ENCODE results near the gene MOB3C.
"Not testable (repeated sequence)": the region's sequence is repeated elsewhere in the genome, so short reads cannot be mapped to it uniquely, and the experiment has no call there.

Gene MOB3C

GRCh38 chr1:46656643-46657042, 40.0 kb upstream of the MOB3C start:
- in situ Hi-C loops (cut with HindIII; ENCODE audit: low pct_ligation_motif_present, low sequenced_read_pairs) = no loop called here
- H3K36me3 ChIP-seq (replicated peaks) = peaks cover 10% of the 10 kb centered on the region
- H3K4me3 ChIP-seq (ENCODE audit: low read depth, low read length) = no peak overlapping the region
- H3K27me3 ChIP-seq (replicated peaks) = no peaks in the 10 kb centered on the region
- no peak overlapping the region for H3K27ac ChIP-seq
- TF ChIP-seq, protein P1, sequence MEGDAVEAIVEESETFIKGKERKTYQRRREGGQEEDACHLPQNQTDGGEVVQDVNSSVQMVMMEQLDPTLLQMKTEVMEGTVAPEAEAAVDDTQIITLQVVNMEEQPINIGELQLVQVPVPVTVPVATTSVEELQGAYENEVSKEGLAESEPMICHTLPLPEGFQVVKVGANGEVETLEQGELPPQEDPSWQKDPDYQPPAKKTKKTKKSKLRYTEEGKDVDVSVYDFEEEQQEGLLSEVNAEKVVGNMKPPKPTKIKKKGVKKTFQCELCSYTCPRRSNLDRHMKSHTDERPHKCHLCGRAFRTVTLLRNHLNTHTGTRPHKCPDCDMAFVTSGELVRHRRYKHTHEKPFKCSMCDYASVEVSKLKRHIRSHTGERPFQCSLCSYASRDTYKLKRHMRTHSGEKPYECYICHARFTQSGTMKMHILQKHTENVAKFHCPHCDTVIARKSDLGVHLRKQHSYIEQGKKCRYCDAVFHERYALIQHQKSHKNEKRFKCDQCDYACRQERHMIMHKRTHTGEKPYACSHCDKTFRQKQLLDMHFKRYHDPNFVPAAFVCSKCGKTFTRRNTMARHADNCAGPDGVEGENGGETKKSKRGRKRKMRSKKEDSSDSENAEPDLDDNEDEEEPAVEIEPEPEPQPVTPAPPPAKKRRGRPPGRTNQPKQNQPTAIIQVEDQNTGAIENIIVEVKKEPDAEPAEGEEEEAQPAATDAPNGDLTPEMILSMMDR (IDR thresholded peaks at IDR 0.05; ENCODE audit: low read depth, low read length, missing control alignments) = no peak
- no peak for DNase-seq

DNA sequence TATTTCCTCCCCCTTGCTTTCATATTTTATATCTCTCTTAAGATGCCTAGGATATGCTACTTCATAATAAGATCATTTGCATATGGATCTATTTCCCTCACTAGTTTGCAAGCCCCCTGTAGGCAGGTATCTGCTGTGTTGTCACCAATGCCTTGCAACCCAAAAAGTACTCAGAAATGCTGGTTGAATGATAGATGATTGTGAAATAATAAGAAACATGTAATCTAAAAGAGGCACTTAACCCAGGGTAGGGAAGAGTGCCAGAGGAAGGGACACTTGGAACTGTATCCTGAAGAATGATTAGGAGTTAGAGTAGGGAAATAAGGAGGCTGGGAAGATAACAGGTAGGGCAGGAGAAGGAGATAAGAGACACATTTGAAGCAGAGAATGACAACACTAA, 39.2 kb upstream of the MOB3C start:
- Histone ChIP-seq H3K27me3 (replicated peaks) (no peaks in the 10 kb centered on the region), H3K27ac (no peak overlapping the region), H3K36me3 (replicated peaks) (peaks cover 10% of the 10 kb centered on the region), H3K4me3 (ENCODE audit: low read depth, low read length) (no peak overlapping the region)
- in situ Hi-C loops (cut with HindIII; ENCODE audit: low pct_ligation_motif_present, low sequenced_read_pairs) = no loop called here
- no peak for DNase-seq
- TF ChIP-seq, protein P1 (IDR thresholded peaks at IDR 0.05; ENCODE audit: low read depth, low read length, missing control alignments) = no peak

- H3K4me3 ChIP-seq (ENCODE audit: low read depth, low read length); DNase-seq; H3K27me3 ChIP-seq (replicated peaks); H3K27ac ChIP-seq; in situ Hi-C loops (cut with HindIII; ENCODE audit: low pct_ligation_motif_present, low sequenced_read_pairs): not testable (repeated sequence)
- peaks cover 12% of the 10 kb centered on the region for H3K36me3 ChIP-seq (replicated peaks)
These were observed 38.1 kb upstream of the MOB3C start for GRCh38 chr1:46654698-46655097.

DNA sequence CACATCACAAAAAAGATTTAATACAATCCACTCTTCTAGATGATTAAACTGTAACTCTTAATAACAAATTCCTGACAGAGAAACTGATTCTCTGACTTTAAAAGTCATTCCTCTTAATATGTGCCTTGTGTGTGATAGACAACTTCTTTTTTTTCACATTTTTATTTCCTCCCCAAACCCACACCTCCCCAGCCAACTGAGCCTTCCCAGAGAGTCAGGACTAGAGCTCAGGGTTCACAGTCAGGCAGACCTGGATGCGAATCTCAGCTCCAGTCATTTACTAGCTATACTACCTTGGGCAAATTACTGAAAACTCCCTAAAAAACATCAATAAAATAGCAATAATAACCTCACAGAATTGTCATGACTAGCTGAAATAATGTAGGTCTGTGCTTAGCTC, 37.4 kb upstream of the MOB3C start:
- no peak overlapping the region for H3K27ac ChIP-seq
- no peak overlapping the region for H3K4me3 ChIP-seq (ENCODE audit: low read depth, low read length)
- TF ChIP-seq, protein P1 (IDR thresholded peaks at IDR 0.05; ENCODE audit: low read depth, low read length, missing control alignments) = no peak
- H3K36me3 ChIP-seq (replicated peaks) = peaks cover 15% of the 10 kb centered on the region
- no peak for DNase-seq
- in situ Hi-C loops (cut with HindIII; ENCODE audit: low pct_ligation_motif_present, low sequenced_read_pairs) = no loop called here
- no peaks in the 10 kb centered on the region for H3K27me3 ChIP-seq (replicated peaks)

- DNase-seq = no peak
- in situ Hi-C loops (cut with HindIII; ENCODE audit: low pct_ligation_motif_present, low sequenced_read_pairs) = no loop called here
- H3K36me3 ChIP-seq (replicated peaks) = peaks cover 15% of the 10 kb centered on the region
- H3K27me3 ChIP-seq (replicated peaks) = no peaks in the 10 kb centered on the region
- TF ChIP-seq, protein P1 (IDR thresholded peaks at IDR 0.05; ENCODE audit: low read depth, low read length, missing control alignments) = no peak
- H3K4me3 ChIP-seq (ENCODE audit: low read depth, low read length) = no peak overlapping the region
- no peak overlapping the region for H3K27ac ChIP-seq
These were observed 36.9 kb upstream of the MOB3C start for GRCh38 chr1:46653405-46653958.

DNA sequence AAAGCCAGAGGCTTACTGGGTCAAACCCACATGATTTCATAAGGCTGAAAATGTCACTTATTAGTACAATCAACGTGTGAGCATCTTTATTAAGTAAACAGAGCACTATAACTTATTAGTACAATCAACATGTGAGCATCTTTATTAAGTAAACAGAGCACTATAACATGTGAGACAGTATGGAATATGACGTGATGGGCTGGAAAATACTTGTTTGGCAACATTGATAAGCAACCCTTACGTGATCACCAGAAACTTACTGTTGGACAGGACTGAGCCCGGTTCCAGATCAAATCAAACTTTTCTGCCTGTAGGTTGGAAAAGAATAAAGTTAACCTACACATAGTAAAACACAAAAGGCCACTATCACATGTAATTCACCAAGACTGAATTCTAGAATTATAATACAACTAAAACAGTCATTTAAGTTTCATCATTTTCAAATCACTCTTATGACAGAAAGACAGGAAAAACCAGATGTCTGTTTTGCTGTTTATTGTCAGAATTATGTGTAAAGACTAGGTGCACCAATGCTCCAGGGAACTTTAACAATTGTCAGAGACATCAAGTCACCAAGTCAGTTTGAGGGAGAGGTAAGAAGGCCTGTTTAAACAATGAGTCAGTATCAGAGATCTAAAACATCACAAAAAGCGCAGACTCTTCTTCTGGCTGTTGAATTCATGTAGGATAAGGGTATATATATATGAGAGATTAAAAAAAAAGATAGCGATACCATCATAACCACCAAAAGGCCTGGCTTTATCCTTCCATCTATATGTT, 35.9 kb upstream of the MOB3C start:
- DNase-seq = no peak
- no peaks in the 10 kb centered on the region for H3K27me3 ChIP-seq (replicated peaks)
- in situ Hi-C loops (cut with HindIII; ENCODE audit: low pct_ligation_motif_present, low sequenced_read_pairs) = no loop called here
- H3K4me3 ChIP-seq (ENCODE audit: low read depth, low read length) = no peak overlapping the region
- no peak overlapping the region for H3K27ac ChIP-seq
- TF ChIP-seq, protein P1 (IDR thresholded peaks at IDR 0.05; ENCODE audit: low read depth, low read length, missing control alignments) = no peak
- peaks cover 12% of the 10 kb centered on the region for H3K36me3 ChIP-seq (replicated peaks)

DNA sequence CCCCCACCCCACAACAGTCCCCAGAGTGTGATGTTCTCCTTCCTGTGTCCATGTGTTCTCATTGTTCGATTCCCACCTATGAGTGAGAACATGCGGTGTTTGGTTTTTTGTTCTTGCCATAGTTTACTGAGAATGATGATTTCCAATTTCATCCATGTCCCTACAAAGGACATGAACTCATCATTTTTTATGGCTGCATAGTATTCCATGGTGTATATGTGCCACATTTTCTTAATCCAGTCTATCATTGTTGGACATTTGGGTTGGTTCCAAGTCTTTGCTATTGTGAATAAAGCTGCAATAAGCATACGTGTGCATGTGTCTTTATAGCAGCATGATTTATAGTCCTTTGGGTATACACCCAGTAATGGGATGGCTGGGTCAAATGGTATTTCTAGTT, 34.5 kb upstream of the MOB3C start:
- peaks cover 12% of the 10 kb centered on the region for H3K36me3 ChIP-seq (replicated peaks)
- DNase-seq; H3K27me3 ChIP-seq (replicated peaks); in situ Hi-C loops (cut with HindIII; ENCODE audit: low pct_ligation_motif_present, low sequenced_read_pairs); H3K27ac ChIP-seq; H3K4me3 ChIP-seq (ENCODE audit: low read depth, low read length): not testable (repeated sequence)
